Karpas-422 (cell line): Measurements from ENCODE around the gene SERPINB8. TPM values are rescaled to one million over a fixed set of nuclear protein-coding genes. Genes with fewer than 3 reads are reported as not detected.

Source experiments
- DNase-seq: peaks from one replicate; pipeline ENCODE4 v3.0.0-alpha.2; 2015
- H2AFZ ChIP-seq: fragments of 200-600 bp; sonication (generic); 2 replicates; pipeline ENCODE4 v1.6.1; 2014; ENCODE audit warnings: antibody characterized with exemption, low read length, mixed read lengths
- H3K27ac ChIP-seq: fragments of 200-600 bp; sonication (generic); 2 replicates; pipeline ENCODE4 v1.5.1; 2014; ENCODE audit warnings: mild to moderate bottlenecking, low read length, moderate library complexity
- H3K27me3 ChIP-seq: fragments of 200-600 bp; sonication (generic); 2 replicates; pipeline ENCODE4 v1.6.1; 2014; ENCODE audit warnings: low read length, mixed read lengths
- H3K36me3 ChIP-seq: fragments of 200-600 bp; sonication (generic); 2 replicates; pipeline ENCODE4 v1.6.1; 2014; ENCODE audit warnings: low read length, mixed read lengths; ENCODE audit not compliant: insufficient read depth
- H3K4me1 ChIP-seq: fragments of 200-600 bp; sonication (generic); 2 replicates; pipeline ENCODE4 v1.6.1; 2014; ENCODE audit warnings: mild to moderate bottlenecking, low read length, mixed read lengths
- H3K4me2 ChIP-seq: fragments of 200-600 bp; sonication (generic); 2 replicates; pipeline ENCODE4 v1.6.1; 2014; ENCODE audit warnings: low read length, low read depth, mild to moderate bottlenecking; ENCODE audit not compliant: poor library complexity, severe bottlenecking
- H3K4me3 ChIP-seq: fragments of 200-600 bp; sonication (generic); 2 replicates; pipeline ENCODE4 v1.5.1; 2014; ENCODE audit warnings: mild to moderate bottlenecking, antibody characterized with exemption, low read length, mixed read lengths
- H3K79me2 ChIP-seq: fragments of 200-600 bp; sonication (generic); 2 replicates; pipeline ENCODE4 v1.6.1; 2014; ENCODE audit warnings: mild to moderate bottlenecking, low read length, mixed read lengths
- H3K9ac ChIP-seq: fragments of 200-600 bp; sonication (generic); 2 replicates; pipeline ENCODE4 v1.6.0; 2014; ENCODE audit warnings: low read length
- H3K9me2 ChIP-seq: fragments of 200-600 bp; sonication (generic), shearing (Covaris generic); replicated peaks from 2 replicates; pipeline ENCODE4 v1.6.0; 2014; ENCODE audit warnings: mild to moderate bottlenecking, low read length, moderate library complexity; ENCODE audit not compliant: insufficient read depth
- H3K9me3 ChIP-seq: fragments of 300-700, 200-600 bp; sonication (generic); 2 replicates; pipeline ENCODE4 v1.6.1; 2014; ENCODE audit warnings: low read length, mixed read lengths
- H4K20me1 ChIP-seq: fragments of 200-600 bp; sonication (generic); 2 replicates; pipeline ENCODE4 v1.6.1; 2014; ENCODE audit warnings: mild to moderate bottlenecking, antibody characterized with exemption, low read length, low read depth; ENCODE audit not compliant: insufficient read depth
- total RNA-seq: library from RNA; depleted of rRNA; stranded (reverse); fragments of >200 nt; shearing (Covaris generic); gene quantifications from 2 replicates; pipeline ENCODE4 v1.2.3, GENCODE V29; 2014; ENCODE audit warnings: low replicate concordance

Gene SERPINB8
- total RNA-seq, 1 experiment from 2014 or later = 4.1 TPM

- H3K27me3 ChIP-seq = peaks cover 2% of the 10 kb centered on the region; the same call in 1 of the 2 replicates
- H3K4me3 ChIP-seq = no peak overlapping the region
- no peaks in the 10 kb centered on the region for H3K79me2 ChIP-seq
- H3K36me3 ChIP-seq = no peaks in the 10 kb centered on the region
- no peak overlapping the region for H3K27ac ChIP-seq
- no peak for DNase-seq
- no peak overlapping the region for H3K9ac ChIP-seq
- H3K9me3 ChIP-seq = no peaks in the 10 kb centered on the region
- no peaks in the 10 kb centered on the region for H4K20me1 ChIP-seq
- H3K4me1 ChIP-seq = no peaks in the 10 kb centered on the region
- no peaks in the 10 kb centered on the region for H3K9me2 ChIP-seq
- no peak overlapping the region for H2AFZ ChIP-seq
- no peak overlapping the region for H3K4me2 ChIP-seq
Measured at GRCh38 chr18:64002581-64002980, 32.7 kb downstream of the SERPINB8 start.

GRCh38 chr18:64009305-64009704, 39.4 kb downstream of the SERPINB8 start:
- Histone ChIP-seq H3K4me1 (no peaks in the 10 kb centered on the region), H3K4me3 (no peak overlapping the region), H3K27ac (no peak overlapping the region), H3K36me3 (no peaks in the 10 kb centered on the region), H3K9me3 (no peaks in the 10 kb centered on the region), H3K27me3 (peaks cover 2% of the 10 kb centered on the region; the same call in 1 of the 2 replicates), H2AFZ (no peak overlapping the region), H3K9me2 (no peaks in the 10 kb centered on the region), H4K20me1 (no peaks in the 10 kb centered on the region), H3K4me2 (no peak overlapping the region), H3K79me2 (no peaks in the 10 kb centered on the region), H3K9ac (no peak overlapping the region)
- no peak for DNase-seq

- H3K4me3 ChIP-seq = no peak overlapping the region
- H3K4me2 ChIP-seq = no peak overlapping the region
- no peak for DNase-seq
- H3K9me2 ChIP-seq = no peaks in the 10 kb centered on the region
- H3K27me3 ChIP-seq = no peaks in the 10 kb centered on the region
- no peaks in the 10 kb centered on the region for H3K79me2 ChIP-seq
- H3K9ac ChIP-seq = no peak overlapping the region
- no peaks in the 10 kb centered on the region for H3K4me1 ChIP-seq
- H3K27ac ChIP-seq = no peak overlapping the region
- no peaks in the 10 kb centered on the region for H3K36me3 ChIP-seq
- no peak overlapping the region for H2AFZ ChIP-seq
- no peaks in the 10 kb centered on the region for H4K20me1 ChIP-seq
- no peaks in the 10 kb centered on the region for H3K9me3 ChIP-seq
Measured at GRCh38 chr18:64011513-64011912, 41.6 kb downstream of the SERPINB8 start.

- peak; percentile 80 for DNase-seq
- no peak overlapping the region for H3K4me2 ChIP-seq
- H3K4me3 ChIP-seq = no peak overlapping the region
- no peaks in the 10 kb centered on the region for H3K36me3 ChIP-seq
- no peaks in the 10 kb centered on the region for H4K20me1 ChIP-seq
- no peaks in the 10 kb centered on the region for H3K27me3 ChIP-seq
- H3K9ac ChIP-seq = no peak overlapping the region
- H2AFZ ChIP-seq = no peak overlapping the region
- no peaks in the 10 kb centered on the region for H3K9me3 ChIP-seq
- H3K9me2 ChIP-seq = no peaks in the 10 kb centered on the region
- H3K79me2 ChIP-seq = no peaks in the 10 kb centered on the region
- no peaks in the 10 kb centered on the region for H3K4me1 ChIP-seq
- H3K27ac ChIP-seq = no peak overlapping the region
Measured at GRCh38 chr18:64017870-64018269, 48.0 kb downstream of the SERPINB8 start.

GRCh38 chr18:64019922-64020756, 50.3 kb downstream of the SERPINB8 start:
- Histone ChIP-seq H3K4me3 (no peak overlapping the region), H3K9me2 (no peaks in the 10 kb centered on the region), H3K27me3 (no peaks in the 10 kb centered on the region), H3K27ac (no peak overlapping the region), H3K79me2 (no peaks in the 10 kb centered on the region), H3K4me2 (no peak overlapping the region), H3K9ac (no peak overlapping the region), H2AFZ (no peak overlapping the region), H3K36me3 (no peaks in the 10 kb centered on the region), H4K20me1 (no peaks in the 10 kb centered on the region), H3K4me1 (no peaks in the 10 kb centered on the region), H3K9me3 (no peaks in the 10 kb centered on the region)
- no peak for DNase-seq

GRCh38 chr18:64026350-64026749, 56.5 kb downstream of the SERPINB8 start:
- no peak for DNase-seq
- no peaks in the 10 kb centered on the region for H4K20me1 ChIP-seq
- no peak overlapping the region for H3K27ac ChIP-seq
- no peak overlapping the region for H3K4me2 ChIP-seq
- H3K4me1 ChIP-seq = no peaks in the 10 kb centered on the region
- no peaks in the 10 kb centered on the region for H3K9me2 ChIP-seq
- H2AFZ ChIP-seq = no peak overlapping the region
- no peaks in the 10 kb centered on the region for H3K27me3 ChIP-seq
- H3K79me2 ChIP-seq = no peaks in the 10 kb centered on the region
- H3K9ac ChIP-seq = no peak overlapping the region
- H3K4me3 ChIP-seq = no peak overlapping the region
- no peaks in the 10 kb centered on the region for H3K36me3 ChIP-seq
- no peaks in the 10 kb centered on the region for H3K9me3 ChIP-seq

GRCh38 chr18:64027931-64028695, 58.2 kb downstream of the SERPINB8 start:
- no peak overlapping the region for H3K4me3 ChIP-seq
- H3K79me2 ChIP-seq = no peaks in the 10 kb centered on the region
- no peaks in the 10 kb centered on the region for H3K27me3 ChIP-seq
- no peak overlapping the region for H2AFZ ChIP-seq
- no peak overlapping the region for H3K4me2 ChIP-seq
- H3K4me1 ChIP-seq = no peaks in the 10 kb centered on the region
- H3K9ac ChIP-seq = no peak overlapping the region
- no peaks in the 10 kb centered on the region for H3K9me3 ChIP-seq
- no peaks in the 10 kb centered on the region for H3K36me3 ChIP-seq
- no peak overlapping the region for H3K27ac ChIP-seq
- no peak for DNase-seq
- H3K9me2 ChIP-seq = no peaks in the 10 kb centered on the region
- H4K20me1 ChIP-seq = no peaks in the 10 kb centered on the region

- Histone ChIP-seq H3K4me1 (no peaks in the 10 kb centered on the region), H3K27me3 (no peaks in the 10 kb centered on the region), H3K4me3 (no peak overlapping the region), H3K79me2 (no peaks in the 10 kb centered on the region), H3K27ac (no peak overlapping the region), H3K9me3 (no peaks in the 10 kb centered on the region), H3K9me2 (no peaks in the 10 kb centered on the region), H3K4me2 (no peak overlapping the region), H4K20me1 (no peaks in the 10 kb centered on the region), H2AFZ (no peak overlapping the region), H3K36me3 (no peaks in the 10 kb centered on the region), H3K9ac (no peak overlapping the region)
- no peak for DNase-seq
Measured at GRCh38 chr18:64029096-64029495, 59.2 kb downstream of the SERPINB8 start.
